HL-60 (cell line): ENCODE results near the gene GAD2.

ENCODE experiments used
- CTCF ChIP-seq: IDR thresholded peaks from one replicate; pipeline ENCODE4 v1.5.1; 2011; ENCODE audit warnings: low read length, control low read depth, inconsistent platforms; ENCODE audit not compliant: insufficient read depth
- POLR2AphosphoS5 ChIP-seq: IDR thresholded peaks from 2 replicates; pipeline ENCODE4 v1.6.1; 2012; ENCODE audit warnings: low read depth
- SPI1 ChIP-seq: IDR thresholded peaks from 2 replicates; pipeline ENCODE4 v1.6.1; 2012; ENCODE audit warnings: low read depth, mild to moderate bottlenecking, borderline replicate concordance

GRCh38 chr10:26336979-26337378 is 120.4 kb downstream of the GAD2 start:
- no peak for TF ChIP-seq CTCF
- TF ChIP-seq SPI1 = peak; percentile 94
- TF ChIP-seq POLR2AphosphoS5 = no peak
